Measurements from ENCODE around the gene MFNG. TPM values are rescaled to one million over a fixed set of nuclear protein-coding genes. Genes with fewer than 3 reads are reported as not detected.

Gene MFNG
- total and polyA plus RNA-seq, 2 experiments from 2014 or later = 2.6 to 6.4 TPM

- no peak overlapping the region for H3K4me3 ChIP-seq
- H3K9me3 ChIP-seq (ENCODE audit: low read depth) = no peaks in the 10 kb centered on the region
- no peak for TF ChIP-seq CTCF (IDR thresholded peaks at IDR 0.05; ENCODE audit: low read depth, low read length)
- peaks cover 3% of the 10 kb centered on the region for H3K4me1 ChIP-seq (ENCODE audit: low read depth)
- H3K27ac ChIP-seq = no peak overlapping the region
- peaks cover 12% of the 10 kb centered on the region for H3K27me3 ChIP-seq
- DNase-seq (ENCODE audit: low read depth in 1 of 2, low spot score in 1 of 2) = no peak
- H3K36me3 ChIP-seq = no peaks in the 10 kb centered on the region
These were observed 29.8 kb downstream of the MFNG start for GRCh38 chr22:37456346-37456745.

- Histone ChIP-seq H3K4me3 (no peak overlapping the region), H3K36me3 (no peaks in the 10 kb centered on the region), H3K27ac (no peak overlapping the region), H3K27me3 (peaks cover 12% of the 10 kb centered on the region), H3K9me3 (ENCODE audit: low read depth) (no peaks in the 10 kb centered on the region), H3K4me1 (ENCODE audit: low read depth) (peaks cover 3% of the 10 kb centered on the region)
- no peak for DNase-seq (ENCODE audit: low read depth in 1 of 2, low spot score in 1 of 2)
- no peak for TF ChIP-seq CTCF (IDR thresholded peaks at IDR 0.05; ENCODE audit: low read depth, low read length)
These were observed 30.3 kb downstream of the MFNG start for GRCh38 chr22:37455896-37456295.

GRCh38 chr22:37454857-37455686, 31.1 kb downstream of the MFNG start:
- Histone ChIP-seq H3K36me3 (no peaks in the 10 kb centered on the region), H3K27ac (no peak overlapping the region), H3K4me3 (no peak overlapping the region), H3K4me1 (ENCODE audit: low read depth) (peaks cover 3% of the 10 kb centered on the region), H3K9me3 (ENCODE audit: low read depth) (no peaks in the 10 kb centered on the region), H3K27me3 (peaks cover 12% of the 10 kb centered on the region)
- peak; percentile 74 to 91 for DNase-seq (ENCODE audit: low read depth in 1 of 2, low spot score in 1 of 2)
- TF ChIP-seq CTCF (IDR thresholded peaks at IDR 0.05; ENCODE audit: low read depth, low read length) = no peak

- peaks cover 8% of the 10 kb centered on the region for H3K27me3 ChIP-seq
- H3K36me3 ChIP-seq = no peaks in the 10 kb centered on the region
- no peak for DNase-seq (ENCODE audit: low read depth in 1 of 2, low spot score in 1 of 2)
These were observed 32.5 kb downstream of the MFNG start for GRCh38 chr22:37453696-37454095.

GRCh38 chr22:37451218-37451617, 35.0 kb downstream of the MFNG start:
- no peak for TF ChIP-seq CTCF (IDR thresholded peaks at IDR 0.05; ENCODE audit: low read depth, low read length)
- no peaks in the 10 kb centered on the region for H3K36me3 ChIP-seq
- DNase-seq (ENCODE audit: low read depth in 1 of 2, low spot score in 1 of 2) = no peak
- no peaks in the 10 kb centered on the region for H3K9me3 ChIP-seq (ENCODE audit: low read depth)
- H3K4me1 ChIP-seq (ENCODE audit: low read depth) = peaks cover 3% of the 10 kb centered on the region
- no peaks in the 10 kb centered on the region for H3K27me3 ChIP-seq
- no peak overlapping the region for H3K4me3 ChIP-seq
- H3K27ac ChIP-seq = no peak overlapping the region

More at GRCh38 chr22:37453696-37454095, 32.5 kb downstream of the MFNG start:
- Histone ChIP-seq H3K27ac (no peak overlapping the region), H3K4me3 (no peak overlapping the region), H3K9me3 (ENCODE audit: low read depth) (no peaks in the 10 kb centered on the region), H3K4me1 (ENCODE audit: low read depth) (peaks cover 3% of the 10 kb centered on the region)
- TF ChIP-seq CTCF (IDR thresholded peaks at IDR 0.05; ENCODE audit: low read depth, low read length) = no peak

Measured in cardiac muscle cell (in vitro differentiated cells and primary cell).